ENCODE results near the gene MB21D2.
"Not testable (repeated sequence)": the region's sequence is repeated elsewhere in the genome, so short reads cannot be mapped to it uniquely, and the experiment has no call there.

The MB21D2 gene

DNA sequence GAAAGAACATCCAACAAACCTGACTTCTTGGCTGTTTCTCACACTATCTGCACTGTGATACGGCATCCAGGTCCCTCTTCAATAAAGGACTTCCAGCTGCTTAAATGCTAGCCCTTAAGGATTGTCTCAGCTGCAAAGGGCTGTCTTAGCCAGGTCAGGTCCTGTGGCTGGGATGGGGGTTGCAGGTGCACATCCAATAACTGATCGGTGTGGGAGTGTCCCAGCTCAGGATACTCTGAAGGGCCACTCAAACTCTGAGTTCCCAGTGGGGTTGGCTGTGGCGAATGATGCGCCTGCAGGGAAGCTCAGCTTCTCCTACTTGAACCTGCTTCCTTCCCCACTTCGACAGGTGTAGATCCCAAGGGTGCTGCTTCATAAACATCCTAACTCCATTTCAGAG, 115.7 kb downstream of the MB21D2 start:
- in situ Hi-C loops (cut with MboI; ENCODE audit: low pct_unique_long_range_greater_than_20kb, low sequenced_read_pairs, unreplicated experiment): loop anchor here (25.0 kb wide), 2 partner anchors 240 to 760 kb away; partner anchors contain the start of gene ATP13A4
- no peak for DNase-seq (ENCODE audit: low spot score)
- TF ChIP-seq, protein P1, sequence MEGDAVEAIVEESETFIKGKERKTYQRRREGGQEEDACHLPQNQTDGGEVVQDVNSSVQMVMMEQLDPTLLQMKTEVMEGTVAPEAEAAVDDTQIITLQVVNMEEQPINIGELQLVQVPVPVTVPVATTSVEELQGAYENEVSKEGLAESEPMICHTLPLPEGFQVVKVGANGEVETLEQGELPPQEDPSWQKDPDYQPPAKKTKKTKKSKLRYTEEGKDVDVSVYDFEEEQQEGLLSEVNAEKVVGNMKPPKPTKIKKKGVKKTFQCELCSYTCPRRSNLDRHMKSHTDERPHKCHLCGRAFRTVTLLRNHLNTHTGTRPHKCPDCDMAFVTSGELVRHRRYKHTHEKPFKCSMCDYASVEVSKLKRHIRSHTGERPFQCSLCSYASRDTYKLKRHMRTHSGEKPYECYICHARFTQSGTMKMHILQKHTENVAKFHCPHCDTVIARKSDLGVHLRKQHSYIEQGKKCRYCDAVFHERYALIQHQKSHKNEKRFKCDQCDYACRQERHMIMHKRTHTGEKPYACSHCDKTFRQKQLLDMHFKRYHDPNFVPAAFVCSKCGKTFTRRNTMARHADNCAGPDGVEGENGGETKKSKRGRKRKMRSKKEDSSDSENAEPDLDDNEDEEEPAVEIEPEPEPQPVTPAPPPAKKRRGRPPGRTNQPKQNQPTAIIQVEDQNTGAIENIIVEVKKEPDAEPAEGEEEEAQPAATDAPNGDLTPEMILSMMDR (IDR thresholded peaks at IDR 0.05; ENCODE audit: extremely low read depth, insufficient read depth, missing control alignments): no peak

- TF ChIP-seq, protein P1 (IDR thresholded peaks at IDR 0.05; ENCODE audit: extremely low read depth, insufficient read depth, missing control alignments): no peak
- DNase-seq (ENCODE audit: low spot score): no peak
- in situ Hi-C loops (cut with MboI; ENCODE audit: low pct_unique_long_range_greater_than_20kb, low sequenced_read_pairs, unreplicated experiment): loop anchor here (25.0 kb wide), 2 partner anchors 237 to 763 kb away; partner anchors contain the start of gene ATP13A4
Measured at GRCh38 chr3:192799721-192800120, 117.9 kb downstream of the MB21D2 start.

DNA sequence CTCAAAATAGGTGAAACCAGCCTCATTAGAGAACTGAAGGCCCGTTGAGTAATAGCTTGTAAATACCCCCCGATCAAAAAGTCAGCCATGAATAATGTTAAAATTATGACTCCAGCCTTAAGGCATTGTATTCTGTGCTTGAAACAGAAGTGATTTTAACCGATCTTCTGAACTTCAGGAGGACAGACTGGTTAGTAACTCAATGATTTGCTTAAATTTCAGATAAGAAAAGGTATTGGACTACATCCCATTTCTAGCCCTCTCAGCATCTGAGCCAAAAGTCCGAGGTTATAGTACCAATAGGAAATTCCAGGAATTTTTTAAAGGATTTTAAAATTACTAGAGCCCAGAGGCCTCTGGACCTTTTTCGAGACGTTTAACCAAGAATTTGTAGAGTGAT, 122.6 kb downstream of the MB21D2 start:
- in situ Hi-C loops (cut with MboI; ENCODE audit: low pct_unique_long_range_greater_than_20kb, low sequenced_read_pairs, unreplicated experiment): no loop called here
- no peak for DNase-seq (ENCODE audit: low spot score)
- TF ChIP-seq, protein P1 (IDR thresholded peaks at IDR 0.05; ENCODE audit: extremely low read depth, insufficient read depth, missing control alignments): no peak

DNA sequence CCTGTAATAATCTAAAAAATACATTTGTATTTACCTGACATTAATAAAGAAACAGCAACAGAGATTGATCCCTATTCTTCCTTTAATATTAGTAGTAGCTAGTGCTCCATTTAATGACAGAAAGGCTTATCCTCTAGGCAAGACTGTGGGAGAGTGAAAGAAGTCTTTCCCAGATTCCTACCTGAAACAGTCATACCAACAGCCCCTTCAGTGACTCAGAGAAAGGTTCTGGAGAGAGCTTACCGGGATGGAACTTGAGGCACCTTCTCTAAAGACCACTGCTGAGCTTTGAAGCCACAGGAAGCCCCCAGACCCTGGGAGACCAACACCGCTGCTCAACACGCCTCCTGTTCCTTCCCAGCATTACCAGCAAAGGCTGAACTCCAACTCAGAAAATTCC, 123.4 kb downstream of the MB21D2 start:
- in situ Hi-C loops (cut with MboI; ENCODE audit: low pct_unique_long_range_greater_than_20kb, low sequenced_read_pairs, unreplicated experiment): no loop called here
- TF ChIP-seq, protein P1 (IDR thresholded peaks at IDR 0.05; ENCODE audit: extremely low read depth, insufficient read depth, missing control alignments): no peak
- no peak for DNase-seq (ENCODE audit: low spot score)

DNA sequence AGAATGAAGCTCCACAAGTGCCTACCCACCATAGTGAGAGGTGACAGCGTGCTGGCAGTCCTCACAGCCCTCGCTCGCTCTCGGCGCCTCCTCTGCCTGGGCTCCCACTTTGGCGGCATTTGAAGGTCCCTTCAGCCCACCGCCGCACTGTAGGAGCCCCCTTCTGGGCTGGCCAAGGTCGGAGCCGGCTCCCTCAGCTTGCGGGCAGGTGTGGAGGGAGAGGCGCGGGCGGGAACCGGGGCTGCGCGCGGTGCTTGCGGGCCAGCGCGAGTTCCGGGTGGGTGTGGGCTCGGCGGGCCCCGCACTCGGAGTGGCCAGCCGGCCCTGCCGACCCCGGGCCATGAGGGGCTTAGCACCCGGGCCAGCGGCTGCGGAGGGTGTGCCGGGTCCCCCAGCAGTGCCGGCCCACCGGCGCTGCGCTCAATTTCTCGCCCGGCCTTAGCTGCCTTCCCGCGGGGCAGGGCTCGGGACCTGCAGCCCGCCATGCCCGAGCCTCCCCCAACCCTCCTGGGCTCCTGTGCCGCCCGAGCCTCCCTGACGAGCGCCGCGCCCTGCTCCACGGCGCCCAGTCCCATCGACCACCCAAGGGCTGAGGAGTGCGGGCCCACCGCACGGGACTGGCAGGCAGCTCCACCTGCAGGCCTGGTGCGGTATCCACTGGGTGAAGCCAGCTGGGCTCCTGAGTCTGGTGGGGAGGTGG, 128.7 kb downstream of the MB21D2 start:
- in situ Hi-C loops (cut with MboI; ENCODE audit: low pct_unique_long_range_greater_than_20kb, low sequenced_read_pairs, unreplicated experiment); DNase-seq (ENCODE audit: low spot score): not testable (repeated sequence)

DNA sequence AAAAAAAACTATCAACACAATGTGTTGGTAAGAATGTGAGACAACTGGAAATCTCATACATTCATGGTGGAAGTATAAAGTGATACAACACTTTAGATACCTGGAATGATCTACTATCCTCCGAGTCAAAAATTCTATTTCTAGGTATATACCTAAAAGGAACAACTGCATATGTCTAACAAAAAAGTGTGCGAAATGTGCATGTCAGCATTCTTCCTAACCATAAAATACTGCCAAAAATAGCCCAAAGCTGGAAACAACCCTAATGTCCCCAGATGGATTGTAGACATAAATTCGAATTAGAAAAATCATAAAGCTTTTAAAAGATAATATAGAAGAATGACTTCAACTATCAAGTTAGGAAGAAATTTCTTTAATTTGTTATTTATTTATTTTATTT, 139.1 kb downstream of the MB21D2 start:
- TF ChIP-seq, protein P1 (IDR thresholded peaks at IDR 0.05; ENCODE audit: extremely low read depth, insufficient read depth, missing control alignments): no peak
- DNase-seq (ENCODE audit: low spot score): no peak
- in situ Hi-C loops (cut with MboI; ENCODE audit: low pct_unique_long_range_greater_than_20kb, low sequenced_read_pairs, unreplicated experiment): no loop called here

- in situ Hi-C loops (cut with MboI; ENCODE audit: low pct_unique_long_range_greater_than_20kb, low sequenced_read_pairs, unreplicated experiment); DNase-seq (ENCODE audit: low spot score): not testable (repeated sequence)
Measured at GRCh38 chr3:192774341-192774740, 143.3 kb downstream of the MB21D2 start.
